Stimulated activated CD8-positive, alpha-beta memory T cell treated with anti-CD3 and anti-CD28 coated beads, Interleukin-2, amount 100 ng/mL, for 1 hour (primary cell): ENCODE data around the gene ELOA2.
"Not testable (repeated sequence)": the region's sequence is repeated elsewhere in the genome, so short reads cannot be mapped to it uniquely, and the experiment has no call there.

Experiments used
- DNase-seq, 2 donors: peaks; one replicate each; pipeline ENCODE4 v3.0.0-alpha.2; 2020; ENCODE audit warnings: low read depth in 2 of 2

Gene ELOA2

DNA sequence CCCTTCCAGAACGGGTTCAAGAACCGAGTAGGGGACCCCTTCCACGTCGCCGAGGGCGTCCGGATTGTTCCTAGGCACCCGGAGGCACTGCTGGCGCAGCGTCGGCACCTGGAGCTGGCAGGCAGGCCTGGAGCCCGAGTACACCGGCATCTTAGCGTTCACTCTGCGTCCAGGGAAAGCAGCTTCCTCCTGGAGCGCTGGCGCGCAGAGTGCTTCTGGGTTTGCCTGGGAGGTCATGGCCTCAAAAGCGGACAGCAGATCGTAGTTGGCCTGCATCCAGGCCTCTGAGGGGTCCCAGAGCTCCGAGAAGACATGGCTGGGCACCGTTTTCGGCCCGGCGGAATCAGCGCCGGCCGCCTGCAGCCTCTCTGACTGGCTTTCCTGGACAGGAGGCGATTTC, 12.6 kb downstream of the ELOA2 start:
- DNase-seq, result not testable (repeated sequence)

GRCh38 chr18:47020757-47021156, 14.7 kb downstream of the ELOA2 start:
- not testable (repeated sequence) for DNase-seq

- DNase-seq, result not testable (repeated sequence)
Observed at GRCh38 chr18:47019870-47020269, 15.6 kb downstream of the ELOA2 start.
